Measurements from ENCODE around the gene RGS4. TPM values are rescaled to one million over a fixed set of nuclear protein-coding genes. Genes with fewer than 3 reads are reported as not detected.

Gene RGS4
- total RNA-seq, 1 experiment from 2014 or later = 3.2 TPM

DNA sequence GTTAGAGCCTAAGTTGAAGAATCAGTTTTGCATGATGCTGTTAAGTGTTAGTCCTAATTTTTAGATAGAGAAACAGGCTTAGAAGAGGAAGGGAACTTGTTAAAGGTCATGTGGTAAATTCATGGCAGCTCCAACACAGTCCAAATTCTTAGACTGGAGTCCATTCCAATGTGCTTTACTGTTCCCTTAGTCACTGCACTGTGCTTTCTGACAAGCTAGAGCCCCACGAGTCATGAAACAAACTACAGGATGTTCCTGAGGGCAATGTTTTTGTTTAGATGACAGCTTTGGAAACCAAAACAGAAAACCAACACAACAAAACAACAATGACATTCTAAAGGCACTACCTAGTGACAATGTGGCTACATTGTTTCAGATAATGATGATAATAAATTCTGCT is 23.1 kb upstream of the RGS4 start (continued):
- TF ChIP-seq, protein P1, sequence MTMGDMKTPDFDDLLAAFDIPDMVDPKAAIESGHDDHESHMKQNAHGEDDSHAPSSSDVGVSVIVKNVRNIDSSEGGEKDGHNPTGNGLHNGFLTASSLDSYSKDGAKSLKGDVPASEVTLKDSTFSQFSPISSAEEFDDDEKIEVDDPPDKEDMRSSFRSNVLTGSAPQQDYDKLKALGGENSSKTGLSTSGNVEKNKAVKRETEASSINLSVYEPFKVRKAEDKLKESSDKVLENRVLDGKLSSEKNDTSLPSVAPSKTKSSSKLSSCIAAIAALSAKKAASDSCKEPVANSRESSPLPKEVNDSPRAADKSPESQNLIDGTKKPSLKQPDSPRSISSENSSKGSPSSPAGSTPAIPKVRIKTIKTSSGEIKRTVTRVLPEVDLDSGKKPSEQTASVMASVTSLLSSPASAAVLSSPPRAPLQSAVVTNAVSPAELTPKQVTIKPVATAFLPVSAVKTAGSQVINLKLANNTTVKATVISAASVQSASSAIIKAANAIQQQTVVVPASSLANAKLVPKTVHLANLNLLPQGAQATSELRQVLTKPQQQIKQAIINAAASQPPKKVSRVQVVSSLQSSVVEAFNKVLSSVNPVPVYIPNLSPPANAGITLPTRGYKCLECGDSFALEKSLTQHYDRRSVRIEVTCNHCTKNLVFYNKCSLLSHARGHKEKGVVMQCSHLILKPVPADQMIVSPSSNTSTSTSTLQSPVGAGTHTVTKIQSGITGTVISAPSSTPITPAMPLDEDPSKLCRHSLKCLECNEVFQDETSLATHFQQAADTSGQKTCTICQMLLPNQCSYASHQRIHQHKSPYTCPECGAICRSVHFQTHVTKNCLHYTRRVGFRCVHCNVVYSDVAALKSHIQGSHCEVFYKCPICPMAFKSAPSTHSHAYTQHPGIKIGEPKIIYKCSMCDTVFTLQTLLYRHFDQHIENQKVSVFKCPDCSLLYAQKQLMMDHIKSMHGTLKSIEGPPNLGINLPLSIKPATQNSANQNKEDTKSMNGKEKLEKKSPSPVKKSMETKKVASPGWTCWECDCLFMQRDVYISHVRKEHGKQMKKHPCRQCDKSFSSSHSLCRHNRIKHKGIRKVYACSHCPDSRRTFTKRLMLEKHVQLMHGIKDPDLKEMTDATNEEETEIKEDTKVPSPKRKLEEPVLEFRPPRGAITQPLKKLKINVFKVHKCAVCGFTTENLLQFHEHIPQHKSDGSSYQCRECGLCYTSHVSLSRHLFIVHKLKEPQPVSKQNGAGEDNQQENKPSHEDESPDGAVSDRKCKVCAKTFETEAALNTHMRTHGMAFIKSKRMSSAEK (CRISPR knock-in tag; IDR thresholded peaks at IDR 0.05; ENCODE audit: borderline replicate concordance) = no peak
- TF ChIP-seq GRHL2 (CRISPR knock-in tag; IDR thresholded peaks at IDR 0.05; ENCODE audit: insufficient replicate concordance, severe bottlenecking) (no peak), ZNF317 (CRISPR knock-in tag; IDR thresholded peaks at IDR 0.05; ENCODE audit: borderline replicate concordance, low read depth) (no peak)

DNA sequence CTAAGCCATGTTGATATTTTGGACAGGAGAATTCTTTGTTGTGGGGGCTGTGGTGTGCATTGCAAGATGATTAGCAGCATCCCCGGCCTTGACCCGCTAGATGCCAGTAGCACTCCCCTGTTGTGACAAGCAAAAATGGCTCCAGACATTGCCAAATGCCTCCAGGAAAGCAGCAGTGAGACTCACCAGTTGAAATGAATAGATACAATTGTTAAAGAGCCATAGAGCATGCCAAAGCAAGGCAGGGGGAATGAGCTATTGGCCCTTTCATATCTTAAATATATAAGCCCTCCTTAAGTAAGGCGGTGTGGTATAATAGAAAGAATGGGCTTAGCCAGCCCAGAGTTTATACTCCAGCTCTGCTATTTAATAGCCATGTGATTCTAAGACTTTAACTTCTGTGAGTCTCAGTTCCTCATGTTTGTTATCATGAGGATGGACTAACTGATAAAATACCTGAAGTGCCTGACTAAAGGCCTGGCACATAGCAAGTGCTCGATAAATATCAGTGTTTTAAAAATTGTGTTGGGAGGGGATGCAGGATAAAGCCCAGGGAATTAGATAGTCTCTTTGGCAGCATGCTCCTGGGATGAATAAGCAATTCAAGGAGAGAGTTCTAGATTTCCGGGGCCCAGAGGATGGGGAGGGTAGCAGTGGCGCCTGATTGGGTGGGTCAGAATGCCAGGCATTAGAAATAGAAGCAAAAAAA is 21.1 kb upstream of the RGS4 start:
- ATAC-seq (no peak), DNase-seq (ENCODE audit: low spot score) (no peak)
- Mint-ChIP-seq H3K4me1 (no peaks in the 10 kb centered on the region), H3K9me3 (no peaks in the 10 kb centered on the region), H3K4me3 (no peak overlapping the region), H3K36me3 (no peaks in the 10 kb centered on the region), H3K27ac (no peak overlapping the region), H3K27me3 (ENCODE audit: low read depth) (no peaks in the 10 kb centered on the region; the same call in 1 of the 2 replicates)
- POLR2A ChIA-PET = no interaction called here
- CTCF ChIA-PET = no interaction called here
- TF ChIP-seq, protein P2, sequence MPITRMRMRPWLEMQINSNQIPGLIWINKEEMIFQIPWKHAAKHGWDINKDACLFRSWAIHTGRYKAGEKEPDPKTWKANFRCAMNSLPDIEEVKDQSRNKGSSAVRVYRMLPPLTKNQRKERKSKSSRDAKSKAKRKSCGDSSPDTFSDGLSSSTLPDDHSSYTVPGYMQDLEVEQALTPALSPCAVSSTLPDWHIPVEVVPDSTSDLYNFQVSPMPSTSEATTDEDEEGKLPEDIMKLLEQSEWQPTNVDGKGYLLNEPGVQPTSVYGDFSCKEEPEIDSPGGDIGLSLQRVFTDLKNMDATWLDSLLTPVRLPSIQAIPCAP (CRISPR knock-in tag; IDR thresholded peaks at IDR 0.05) = no peak
- no peak for TF ChIP-seq ZNF317 (CRISPR knock-in tag; IDR thresholded peaks at IDR 0.05; ENCODE audit: borderline replicate concordance, low read depth)
- TF ChIP-seq OVOL2 (CRISPR knock-in tag; IDR thresholded peaks at IDR 0.05; ENCODE audit: borderline replicate concordance) = no peak
- TF ChIP-seq, protein P3, sequence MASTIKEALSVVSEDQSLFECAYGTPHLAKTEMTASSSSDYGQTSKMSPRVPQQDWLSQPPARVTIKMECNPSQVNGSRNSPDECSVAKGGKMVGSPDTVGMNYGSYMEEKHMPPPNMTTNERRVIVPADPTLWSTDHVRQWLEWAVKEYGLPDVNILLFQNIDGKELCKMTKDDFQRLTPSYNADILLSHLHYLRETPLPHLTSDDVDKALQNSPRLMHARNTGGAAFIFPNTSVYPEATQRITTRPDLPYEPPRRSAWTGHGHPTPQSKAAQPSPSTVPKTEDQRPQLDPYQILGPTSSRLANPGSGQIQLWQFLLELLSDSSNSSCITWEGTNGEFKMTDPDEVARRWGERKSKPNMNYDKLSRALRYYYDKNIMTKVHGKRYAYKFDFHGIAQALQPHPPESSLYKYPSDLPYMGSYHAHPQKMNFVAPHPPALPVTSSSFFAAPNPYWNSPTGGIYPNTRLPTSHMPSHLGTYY (CRISPR knock-in tag; IDR thresholded peaks at IDR 0.05) = no peak
- no peak for TF ChIP-seq NR3C1 (CRISPR knock-in tag; conservative IDR thresholded peaks at IDR 0.05; ENCODE audit: low read depth)
- TF ChIP-seq, protein P4, sequence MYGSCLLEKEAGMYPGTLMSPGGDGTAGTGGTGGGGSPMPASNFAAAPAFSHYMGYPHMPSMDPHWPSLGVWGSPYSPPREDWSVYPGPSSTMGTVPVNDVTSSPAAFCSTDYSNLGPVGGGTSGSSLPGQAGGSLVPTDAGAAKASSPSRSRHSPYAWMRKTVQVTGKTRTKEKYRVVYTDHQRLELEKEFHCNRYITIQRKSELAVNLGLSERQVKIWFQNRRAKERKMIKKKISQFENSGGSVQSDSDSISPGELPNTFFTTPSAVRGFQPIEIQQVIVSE (CRISPR knock-in tag; IDR thresholded peaks at IDR 0.05; ENCODE audit: borderline replicate concordance) = no peak
- TF ChIP-seq NR2C2 (CRISPR knock-in tag; IDR thresholded peaks at IDR 0.05) = no peak
- TF ChIP-seq NR1H2 (CRISPR knock-in tag; IDR thresholded peaks at IDR 0.05) = no peak
- no peak for TF ChIP-seq ESRRA (CRISPR knock-in tag; IDR thresholded peaks at IDR 0.05; ENCODE audit: borderline replicate concordance)
- no peak for TF ChIP-seq ZNF671 (CRISPR knock-in tag; IDR thresholded peaks at IDR 0.05)
- TF ChIP-seq TEAD1 (CRISPR knock-in tag; IDR thresholded peaks at IDR 0.05) = no peak
- TF ChIP-seq, protein P5, sequence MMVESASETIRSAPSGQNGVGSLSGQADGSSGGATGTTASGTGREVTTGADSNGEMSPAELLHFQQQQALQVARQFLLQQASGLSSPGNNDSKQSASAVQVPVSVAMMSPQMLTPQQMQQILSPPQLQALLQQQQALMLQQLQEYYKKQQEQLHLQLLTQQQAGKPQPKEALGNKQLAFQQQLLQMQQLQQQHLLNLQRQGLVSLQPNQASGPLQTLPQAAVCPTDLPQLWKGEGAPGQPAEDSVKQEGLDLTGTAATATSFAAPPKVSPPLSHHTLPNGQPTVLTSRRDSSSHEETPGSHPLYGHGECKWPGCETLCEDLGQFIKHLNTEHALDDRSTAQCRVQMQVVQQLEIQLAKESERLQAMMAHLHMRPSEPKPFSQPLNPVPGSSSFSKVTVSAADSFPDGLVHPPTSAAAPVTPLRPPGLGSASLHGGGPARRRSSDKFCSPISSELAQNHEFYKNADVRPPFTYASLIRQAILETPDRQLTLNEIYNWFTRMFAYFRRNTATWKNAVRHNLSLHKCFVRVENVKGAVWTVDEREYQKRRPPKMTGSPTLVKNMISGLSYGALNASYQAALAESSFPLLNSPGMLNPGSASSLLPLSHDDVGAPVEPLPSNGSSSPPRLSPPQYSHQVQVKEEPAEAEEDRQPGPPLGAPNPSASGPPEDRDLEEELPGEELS (CRISPR knock-in tag; IDR thresholded peaks at IDR 0.05) = no peak
- TF ChIP-seq NFATC4 (CRISPR knock-in tag; IDR thresholded peaks at IDR 0.05) = no peak
- TF ChIP-seq, protein P6, sequence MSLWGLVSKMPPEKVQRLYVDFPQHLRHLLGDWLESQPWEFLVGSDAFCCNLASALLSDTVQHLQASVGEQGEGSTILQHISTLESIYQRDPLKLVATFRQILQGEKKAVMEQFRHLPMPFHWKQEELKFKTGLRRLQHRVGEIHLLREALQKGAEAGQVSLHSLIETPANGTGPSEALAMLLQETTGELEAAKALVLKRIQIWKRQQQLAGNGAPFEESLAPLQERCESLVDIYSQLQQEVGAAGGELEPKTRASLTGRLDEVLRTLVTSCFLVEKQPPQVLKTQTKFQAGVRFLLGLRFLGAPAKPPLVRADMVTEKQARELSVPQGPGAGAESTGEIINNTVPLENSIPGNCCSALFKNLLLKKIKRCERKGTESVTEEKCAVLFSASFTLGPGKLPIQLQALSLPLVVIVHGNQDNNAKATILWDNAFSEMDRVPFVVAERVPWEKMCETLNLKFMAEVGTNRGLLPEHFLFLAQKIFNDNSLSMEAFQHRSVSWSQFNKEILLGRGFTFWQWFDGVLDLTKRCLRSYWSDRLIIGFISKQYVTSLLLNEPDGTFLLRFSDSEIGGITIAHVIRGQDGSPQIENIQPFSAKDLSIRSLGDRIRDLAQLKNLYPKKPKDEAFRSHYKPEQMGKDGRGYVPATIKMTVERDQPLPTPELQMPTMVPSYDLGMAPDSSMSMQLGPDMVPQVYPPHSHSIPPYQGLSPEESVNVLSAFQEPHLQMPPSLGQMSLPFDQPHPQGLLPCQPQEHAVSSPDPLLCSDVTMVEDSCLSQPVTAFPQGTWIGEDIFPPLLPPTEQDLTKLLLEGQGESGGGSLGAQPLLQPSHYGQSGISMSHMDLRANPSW (CRISPR knock-in tag; conservative IDR thresholded peaks at IDR 0.05; ENCODE audit: low read depth) = no peak
- TF ChIP-seq, protein P7, sequence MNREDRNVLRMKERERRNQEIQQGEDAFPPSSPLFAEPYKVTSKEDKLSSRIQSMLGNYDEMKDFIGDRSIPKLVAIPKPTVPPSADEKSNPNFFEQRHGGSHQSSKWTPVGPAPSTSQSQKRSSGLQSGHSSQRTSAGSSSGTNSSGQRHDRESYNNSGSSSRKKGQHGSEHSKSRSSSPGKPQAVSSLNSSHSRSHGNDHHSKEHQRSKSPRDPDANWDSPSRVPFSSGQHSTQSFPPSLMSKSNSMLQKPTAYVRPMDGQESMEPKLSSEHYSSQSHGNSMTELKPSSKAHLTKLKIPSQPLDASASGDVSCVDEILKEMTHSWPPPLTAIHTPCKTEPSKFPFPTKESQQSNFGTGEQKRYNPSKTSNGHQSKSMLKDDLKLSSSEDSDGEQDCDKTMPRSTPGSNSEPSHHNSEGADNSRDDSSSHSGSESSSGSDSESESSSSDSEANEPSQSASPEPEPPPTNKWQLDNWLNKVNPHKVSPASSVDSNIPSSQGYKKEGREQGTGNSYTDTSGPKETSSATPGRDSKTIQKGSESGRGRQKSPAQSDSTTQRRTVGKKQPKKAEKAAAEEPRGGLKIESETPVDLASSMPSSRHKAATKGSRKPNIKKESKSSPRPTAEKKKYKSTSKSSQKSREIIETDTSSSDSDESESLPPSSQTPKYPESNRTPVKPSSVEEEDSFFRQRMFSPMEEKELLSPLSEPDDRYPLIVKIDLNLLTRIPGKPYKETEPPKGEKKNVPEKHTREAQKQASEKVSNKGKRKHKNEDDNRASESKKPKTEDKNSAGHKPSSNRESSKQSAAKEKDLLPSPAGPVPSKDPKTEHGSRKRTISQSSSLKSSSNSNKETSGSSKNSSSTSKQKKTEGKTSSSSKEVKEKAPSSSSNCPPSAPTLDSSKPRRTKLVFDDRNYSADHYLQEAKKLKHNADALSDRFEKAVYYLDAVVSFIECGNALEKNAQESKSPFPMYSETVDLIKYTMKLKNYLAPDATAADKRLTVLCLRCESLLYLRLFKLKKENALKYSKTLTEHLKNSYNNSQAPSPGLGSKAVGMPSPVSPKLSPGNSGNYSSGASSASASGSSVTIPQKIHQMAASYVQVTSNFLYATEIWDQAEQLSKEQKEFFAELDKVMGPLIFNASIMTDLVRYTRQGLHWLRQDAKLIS (CRISPR knock-in tag; IDR thresholded peaks at IDR 0.05; ENCODE audit: borderline replicate concordance) = no peak
- TF ChIP-seq, protein P8, sequence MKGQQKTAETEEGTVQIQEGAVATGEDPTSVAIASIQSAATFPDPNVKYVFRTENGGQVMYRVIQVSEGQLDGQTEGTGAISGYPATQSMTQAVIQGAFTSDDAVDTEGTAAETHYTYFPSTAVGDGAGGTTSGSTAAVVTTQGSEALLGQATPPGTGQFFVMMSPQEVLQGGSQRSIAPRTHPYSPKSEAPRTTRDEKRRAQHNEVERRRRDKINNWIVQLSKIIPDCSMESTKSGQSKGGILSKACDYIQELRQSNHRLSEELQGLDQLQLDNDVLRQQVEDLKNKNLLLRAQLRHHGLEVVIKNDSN (CRISPR knock-in tag; IDR thresholded peaks at IDR 0.05) = no peak
